GM18502 (cell line): ENCODE results near the gene ATAD1.
"Not testable (repeated sequence)": the region's sequence is repeated elsewhere in the genome, so short reads cannot be mapped to it uniquely, and the experiment has no call there.

Experiments used
- ATAC-seq: cut with Tn5 transposase; IDR thresholded peaks from one replicate; pipeline ENCODE4 v1.9.1; 2021; ENCODE audit warnings: mild to moderate bottlenecking; ENCODE audit not compliant: unreplicated experiment, poor library complexity

Gene ATAD1

DNA sequence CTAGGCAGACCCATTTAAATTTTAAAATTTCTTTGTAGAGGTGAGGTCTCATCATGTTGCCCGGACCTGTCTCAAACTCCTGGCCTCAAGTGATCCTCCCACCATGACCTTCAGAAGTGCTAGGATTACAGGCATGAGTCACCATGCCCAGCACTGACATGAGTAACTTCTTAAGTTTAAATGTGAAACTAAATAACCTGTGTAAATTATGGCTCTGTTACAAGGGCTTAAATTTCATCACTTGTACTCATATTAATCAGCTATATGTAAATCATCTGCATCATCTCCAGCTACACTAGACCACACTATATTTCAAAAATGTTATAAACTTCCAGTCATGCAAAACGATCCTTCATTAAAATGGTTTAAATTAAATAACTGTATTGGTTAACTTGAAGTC is 56.1 kb downstream of the ATAD1 start:
- peak; percentile 69 for ATAC-seq

DNA sequence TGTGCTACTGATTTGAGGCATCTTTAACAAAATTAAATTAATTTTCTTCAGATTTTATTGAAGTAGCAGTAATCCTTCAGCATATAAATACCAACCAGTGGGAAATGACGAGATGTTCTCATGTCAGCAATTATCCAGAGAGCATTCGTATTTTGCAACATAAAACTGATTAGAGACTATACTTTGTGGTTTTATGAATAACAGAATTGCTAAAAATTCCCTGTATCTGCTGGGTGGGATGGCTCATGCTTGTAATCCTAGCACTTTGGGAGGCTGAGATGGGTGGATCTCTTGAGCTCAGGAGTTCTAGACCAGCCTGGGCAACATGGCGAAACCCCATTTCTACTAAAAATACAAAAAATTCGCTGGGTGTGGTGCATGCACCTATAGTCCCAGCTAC is 56.9 kb downstream of the ATAD1 start:
- no peak for ATAC-seq

DNA sequence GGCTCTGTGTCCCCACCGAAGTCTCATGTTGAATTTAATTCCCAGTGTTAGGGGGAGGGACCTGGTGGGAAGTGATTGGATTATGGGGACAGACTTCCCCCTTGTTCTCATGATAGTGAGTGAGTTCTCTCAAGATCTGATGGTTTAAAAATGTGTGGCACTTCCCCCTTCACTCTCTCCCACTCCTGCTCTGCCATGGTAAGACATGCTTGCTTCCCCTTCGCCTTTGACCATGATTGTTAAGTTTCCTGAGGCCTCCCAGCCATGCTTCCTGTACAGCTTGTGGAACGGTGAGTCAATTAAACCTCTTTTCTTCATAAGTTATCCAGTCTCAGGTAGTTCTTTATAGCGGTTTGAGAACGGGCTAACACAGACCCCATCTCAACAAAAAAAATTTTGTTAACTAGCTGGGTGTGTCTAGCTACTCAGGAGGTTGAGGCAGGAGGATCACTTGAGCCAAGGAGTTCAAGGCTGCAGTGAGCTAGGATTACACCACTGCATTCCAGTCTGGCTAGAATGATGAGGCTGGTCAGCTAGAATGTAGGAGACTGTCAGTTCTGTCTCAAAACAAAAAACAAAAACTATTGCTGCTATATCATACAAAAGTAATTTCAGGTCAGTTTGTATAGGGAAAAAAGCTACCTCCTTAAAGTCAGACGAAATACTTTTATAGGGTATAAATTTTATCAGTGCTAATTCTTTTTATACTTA is 57.7 kb downstream of the ATAD1 start:
- ATAC-seq = no peak

DNA sequence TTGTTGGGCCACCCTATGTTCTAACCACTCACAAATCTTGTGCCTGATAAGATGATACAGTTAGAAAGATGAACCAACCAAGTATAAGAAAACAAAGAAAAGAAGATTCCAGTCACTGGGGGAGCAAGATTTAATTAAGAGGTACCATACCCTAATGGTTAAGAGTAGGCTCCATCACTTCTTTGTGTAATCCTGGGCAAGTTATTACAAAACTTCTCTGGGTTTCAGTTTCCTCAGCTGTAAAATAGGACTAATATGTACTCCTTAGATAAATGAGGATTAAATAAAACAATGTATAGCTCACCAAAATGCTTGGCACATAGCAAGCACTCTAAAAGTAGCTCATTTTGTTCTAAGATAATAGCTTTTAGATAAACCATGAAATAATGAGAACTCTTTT is 58.5 kb downstream of the ATAD1 start:
- ATAC-seq = no peak

DNA sequence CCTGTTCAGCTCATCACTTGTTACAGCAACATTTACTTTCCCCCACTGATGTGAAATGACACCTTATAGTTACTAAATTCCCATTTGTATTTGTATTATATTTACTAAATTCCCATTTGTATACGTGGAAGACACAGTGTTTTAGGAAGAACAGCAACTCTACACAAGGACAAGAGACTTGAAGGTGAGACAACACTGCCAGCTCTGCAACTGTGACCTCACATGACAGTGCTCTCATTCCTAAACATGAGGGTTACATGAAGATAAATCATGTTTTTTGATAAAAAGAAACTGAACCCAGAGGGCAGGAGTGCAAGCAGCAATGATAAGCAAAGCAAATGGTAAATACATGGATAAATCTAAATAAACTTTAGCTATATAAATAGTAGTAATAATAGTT is 60.3 kb downstream of the ATAD1 start:
- no peak for ATAC-seq

DNA sequence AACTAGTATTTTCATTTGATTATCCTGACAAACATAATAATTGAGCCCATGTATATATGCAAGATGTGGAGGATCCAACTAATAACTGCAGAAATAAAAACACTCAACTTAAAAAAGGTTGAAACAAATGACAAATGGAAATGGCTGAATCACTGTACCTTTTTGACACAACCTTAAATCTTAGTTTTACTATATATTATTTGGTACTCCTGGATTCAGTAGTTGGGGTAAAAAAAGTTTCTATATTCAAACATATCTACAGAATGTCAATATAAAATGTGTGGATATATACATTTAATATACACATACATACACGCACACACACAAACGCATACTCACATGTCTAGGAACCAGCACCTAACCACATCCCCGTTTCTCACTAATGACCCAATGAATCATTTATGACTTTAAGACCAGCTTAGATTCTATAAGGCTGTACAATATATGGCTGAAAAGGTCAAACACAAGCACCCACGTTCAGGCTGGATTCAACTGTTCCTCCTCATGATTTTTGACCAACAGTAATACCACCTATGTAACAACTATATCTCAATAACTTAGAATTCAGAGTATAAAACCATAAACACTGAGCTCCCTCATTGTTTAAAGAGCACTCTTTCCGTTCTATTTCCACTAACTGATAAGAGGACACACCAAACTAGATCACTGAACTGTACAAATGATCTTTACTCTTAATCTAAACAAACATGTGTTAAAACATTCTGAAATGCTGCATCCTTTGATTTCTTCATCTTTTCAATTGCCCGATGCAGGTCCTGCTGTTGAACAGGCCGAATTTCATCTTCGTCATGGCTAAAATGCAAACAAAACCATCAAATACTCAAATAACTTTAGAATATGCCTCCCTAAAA is 63.8 kb downstream of the ATAD1 start:
- ATAC-seq = no peak

DNA sequence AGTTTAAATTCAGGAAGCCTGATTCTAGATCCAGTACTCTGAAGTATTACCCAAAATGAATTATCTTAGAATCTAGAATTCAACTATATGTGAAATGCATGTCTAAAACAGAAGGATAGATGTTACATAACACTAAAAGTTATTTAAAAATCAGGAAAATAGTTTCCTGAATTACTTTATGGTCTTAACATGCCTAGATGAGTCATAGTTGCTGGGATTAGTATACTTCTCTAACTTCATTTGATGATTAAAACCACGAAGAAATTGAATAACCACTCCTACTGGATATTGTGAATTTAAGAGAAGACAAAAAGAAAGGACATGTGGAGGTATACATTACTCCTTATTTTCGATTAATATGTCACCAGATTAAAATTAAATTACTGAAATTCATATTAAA is 65.5 kb downstream of the ATAD1 start:
- ATAC-seq = no peak

DNA sequence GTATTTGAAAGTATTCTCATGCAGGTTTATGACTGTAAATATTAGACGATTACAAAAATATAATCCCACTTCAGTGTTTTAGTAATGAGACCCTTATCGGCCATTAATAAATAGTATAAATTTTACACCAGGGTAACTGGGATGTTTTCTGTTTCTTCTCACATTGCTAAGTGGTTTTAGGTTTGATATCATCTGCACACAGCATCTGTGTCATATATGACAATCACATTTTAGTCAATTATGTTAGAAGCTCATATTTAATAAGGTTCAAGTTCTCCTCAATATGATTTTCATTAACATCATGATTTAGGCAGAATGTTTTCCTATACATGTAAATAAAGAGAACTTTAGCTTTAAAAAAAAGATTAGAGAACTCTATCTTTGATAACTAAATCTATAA is 66.8 kb downstream of the ATAD1 start:
- no peak for ATAC-seq

DNA sequence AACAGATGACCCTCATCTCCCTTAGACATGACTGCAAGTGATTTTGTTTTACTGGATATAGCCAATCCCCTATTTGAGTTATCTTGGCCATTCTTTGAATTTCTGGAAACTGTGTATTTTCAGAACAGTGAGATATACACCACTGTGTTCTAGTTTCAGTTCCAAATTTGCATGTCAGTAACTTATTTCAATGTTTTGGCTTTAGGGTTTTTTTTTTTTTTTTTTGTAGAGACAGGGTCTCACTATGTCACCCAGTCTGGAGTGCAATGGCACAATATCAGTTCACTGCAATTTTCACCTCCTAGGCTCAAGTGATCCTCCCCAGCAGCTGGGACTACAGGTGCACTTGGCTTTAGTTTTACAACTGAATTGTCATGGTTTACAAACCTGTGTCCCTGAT is 67.2 kb downstream of the ATAD1 start:
- ATAC-seq = no peak

DNA sequence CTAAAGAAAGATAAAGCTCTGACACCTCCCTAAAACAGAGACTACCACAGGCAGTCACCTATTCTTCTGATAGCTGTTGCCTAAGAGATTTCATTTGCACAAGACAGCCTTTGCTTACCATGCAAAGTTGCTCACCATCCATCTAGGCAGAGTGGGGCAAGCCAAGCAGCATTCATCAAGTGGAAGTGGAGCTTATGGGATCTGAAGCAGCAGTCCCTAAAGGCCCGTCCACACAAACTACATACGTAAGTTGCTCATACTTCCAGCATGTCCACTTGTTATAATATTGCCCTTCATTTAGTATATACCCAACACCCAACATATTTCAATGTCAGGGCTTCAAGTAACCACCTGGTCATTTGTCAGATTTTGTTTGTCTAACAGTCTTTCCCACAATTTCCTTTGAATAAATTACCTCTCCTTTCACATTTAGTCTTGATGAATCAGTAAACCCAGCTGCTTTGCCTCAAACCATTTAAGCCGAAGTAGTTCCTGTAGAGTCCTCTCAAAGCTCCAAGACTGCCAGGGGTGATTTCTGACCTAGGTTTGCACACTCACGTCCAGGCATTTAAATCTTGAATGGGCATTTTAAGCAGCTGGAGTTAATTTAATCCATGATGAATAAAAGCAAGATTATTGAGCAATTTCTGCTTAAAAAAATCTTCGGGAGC is 67.9 kb downstream of the ATAD1 start:
- ATAC-seq = no peak

DNA sequence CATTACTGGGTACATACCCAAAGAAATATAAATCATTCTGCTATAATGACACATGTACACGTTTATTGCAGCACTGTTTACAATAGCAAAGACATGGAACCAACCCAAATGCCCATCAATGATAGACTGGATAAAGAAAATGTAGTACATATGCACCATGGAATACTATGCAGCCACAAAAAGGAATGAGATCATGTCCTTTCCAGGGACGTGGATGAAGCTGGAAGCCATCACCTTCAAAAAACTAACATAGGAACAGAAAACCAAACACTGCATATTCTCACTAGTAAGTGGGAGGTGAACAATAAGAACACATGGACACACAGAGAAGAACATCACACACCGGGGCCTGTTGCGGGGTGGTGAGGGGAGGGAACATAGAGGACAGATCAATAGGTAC is 69.8 kb downstream of the ATAD1 start:
- not testable (repeated sequence) for ATAC-seq

DNA sequence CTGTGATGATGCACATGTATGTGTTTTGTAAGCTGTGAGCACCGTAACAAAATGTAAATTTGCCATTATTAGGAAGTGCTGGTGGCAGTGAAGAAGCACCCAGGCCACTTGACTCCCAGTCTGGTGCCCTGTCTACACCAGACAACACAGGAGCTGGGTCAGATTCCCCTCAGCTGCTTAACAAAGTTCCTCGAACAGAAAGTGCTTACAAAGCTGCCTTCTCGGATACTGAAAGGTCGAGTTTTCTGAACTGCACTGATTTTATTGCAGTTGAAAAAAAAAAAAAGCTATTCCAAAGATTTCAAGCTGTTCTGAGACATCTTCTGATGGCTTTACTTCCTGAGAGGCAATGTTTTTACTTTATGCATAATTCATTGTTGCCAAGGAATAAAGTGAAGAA is 71.1 kb downstream of the ATAD1 start:
- ATAC-seq = no peak

DNA sequence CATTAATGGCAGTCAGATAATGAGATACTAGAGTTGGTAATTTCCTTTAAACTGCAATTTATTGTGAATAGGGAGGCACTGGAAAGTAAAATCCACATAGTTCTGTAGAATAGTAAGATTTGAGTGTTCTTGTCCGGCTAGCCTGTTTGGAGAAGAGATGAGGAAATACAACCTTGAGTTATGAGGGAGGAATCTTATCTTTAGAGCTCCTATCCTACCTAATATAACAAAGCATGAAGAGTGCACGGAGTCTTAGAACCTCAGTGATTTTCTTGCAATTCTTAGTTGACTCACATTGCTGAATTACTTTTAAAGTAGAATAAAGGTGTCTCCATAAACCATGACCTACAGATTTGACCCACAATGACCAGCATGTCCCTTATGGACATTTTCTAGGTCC is 73.4 kb downstream of the ATAD1 start:
- ATAC-seq = no peak

DNA sequence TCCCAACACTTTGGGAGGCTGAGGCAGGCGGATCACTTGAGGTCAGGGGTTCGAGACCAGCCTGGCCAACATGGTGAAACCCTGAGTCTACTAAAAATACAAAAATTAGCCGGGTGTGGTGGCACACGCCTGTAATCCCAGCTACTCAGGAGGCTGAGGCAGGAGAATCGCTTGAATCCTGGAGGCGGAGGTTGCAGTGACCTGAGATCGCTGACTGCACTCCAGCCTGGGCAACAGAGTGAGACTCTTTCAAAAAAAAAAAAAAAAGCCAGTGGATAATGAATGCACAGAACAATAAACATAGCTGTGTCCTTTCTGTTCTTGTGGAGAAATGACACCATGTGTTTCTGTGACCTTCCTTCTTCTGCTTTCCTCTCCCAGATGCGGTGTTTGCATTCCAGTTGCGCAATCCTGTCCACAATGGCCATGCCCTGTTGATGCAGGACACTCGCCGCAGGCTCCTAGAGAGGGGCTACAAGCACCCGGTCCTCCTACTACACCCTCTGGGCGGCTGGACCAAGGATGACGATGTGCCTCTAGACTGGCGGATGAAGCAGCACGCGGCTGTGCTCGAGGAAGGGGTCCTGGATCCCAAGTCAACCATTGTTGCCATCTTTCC is 74.9 kb downstream of the ATAD1 start:
- ATAC-seq = not testable (repeated sequence)

DNA sequence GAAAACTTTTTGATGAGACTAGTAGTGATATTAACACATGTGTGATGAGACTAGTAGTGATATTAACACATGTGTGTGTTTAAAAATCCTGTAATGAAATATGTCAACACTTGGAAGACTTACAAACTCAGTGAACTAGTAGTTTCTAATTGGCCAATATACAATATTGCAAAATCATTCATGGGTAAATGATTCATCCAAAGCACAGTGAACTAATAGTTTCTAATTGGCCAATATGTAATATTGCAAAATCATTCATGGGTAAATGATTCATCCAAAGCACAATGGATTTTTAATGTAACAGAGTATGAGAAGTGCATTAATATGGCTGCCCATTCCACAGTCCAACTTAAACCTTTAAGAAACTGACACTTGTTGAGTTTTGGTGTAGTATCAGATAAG is 77.8 kb downstream of the ATAD1 start:
- ATAC-seq = no peak

DNA sequence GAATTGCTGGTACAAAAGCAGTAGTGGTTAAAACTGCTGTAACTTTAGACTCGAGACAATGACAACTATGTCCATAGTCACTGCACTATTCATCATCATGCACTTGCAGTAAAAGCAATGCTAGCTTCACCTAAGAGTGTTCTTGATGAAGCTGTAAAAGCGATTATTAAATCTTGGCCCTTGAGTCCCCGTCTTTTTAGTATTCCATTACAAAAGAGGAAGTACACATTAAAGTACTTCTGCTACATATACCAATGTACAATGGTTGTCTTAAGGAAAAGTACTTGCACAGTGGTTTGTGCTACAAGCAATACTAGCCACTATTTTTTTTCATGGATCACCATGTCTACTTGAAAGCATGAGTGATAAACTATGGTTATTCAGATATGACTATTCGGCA is 78.3 kb downstream of the ATAD1 start:
- no peak for ATAC-seq

DNA sequence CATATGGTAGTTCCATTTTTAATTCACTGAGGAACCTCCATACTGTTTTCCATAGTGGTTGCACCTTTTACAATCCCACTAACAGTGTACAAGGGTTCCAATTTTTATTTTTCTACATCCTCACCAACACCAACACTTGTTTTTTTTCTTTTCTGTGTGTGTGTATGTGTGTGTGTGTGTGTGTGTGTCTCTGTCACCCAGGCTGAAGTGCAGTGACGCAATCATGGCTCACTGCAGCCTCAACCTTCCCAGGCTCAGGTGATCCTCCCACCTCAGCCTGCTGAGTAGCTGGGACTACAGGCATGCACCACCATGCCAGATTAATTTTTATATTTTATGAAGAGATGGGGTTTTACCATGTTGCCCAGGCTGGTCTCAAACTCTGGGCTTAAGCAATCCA is 79.8 kb downstream of the ATAD1 start:
- ATAC-seq = not testable (repeated sequence)

DNA sequence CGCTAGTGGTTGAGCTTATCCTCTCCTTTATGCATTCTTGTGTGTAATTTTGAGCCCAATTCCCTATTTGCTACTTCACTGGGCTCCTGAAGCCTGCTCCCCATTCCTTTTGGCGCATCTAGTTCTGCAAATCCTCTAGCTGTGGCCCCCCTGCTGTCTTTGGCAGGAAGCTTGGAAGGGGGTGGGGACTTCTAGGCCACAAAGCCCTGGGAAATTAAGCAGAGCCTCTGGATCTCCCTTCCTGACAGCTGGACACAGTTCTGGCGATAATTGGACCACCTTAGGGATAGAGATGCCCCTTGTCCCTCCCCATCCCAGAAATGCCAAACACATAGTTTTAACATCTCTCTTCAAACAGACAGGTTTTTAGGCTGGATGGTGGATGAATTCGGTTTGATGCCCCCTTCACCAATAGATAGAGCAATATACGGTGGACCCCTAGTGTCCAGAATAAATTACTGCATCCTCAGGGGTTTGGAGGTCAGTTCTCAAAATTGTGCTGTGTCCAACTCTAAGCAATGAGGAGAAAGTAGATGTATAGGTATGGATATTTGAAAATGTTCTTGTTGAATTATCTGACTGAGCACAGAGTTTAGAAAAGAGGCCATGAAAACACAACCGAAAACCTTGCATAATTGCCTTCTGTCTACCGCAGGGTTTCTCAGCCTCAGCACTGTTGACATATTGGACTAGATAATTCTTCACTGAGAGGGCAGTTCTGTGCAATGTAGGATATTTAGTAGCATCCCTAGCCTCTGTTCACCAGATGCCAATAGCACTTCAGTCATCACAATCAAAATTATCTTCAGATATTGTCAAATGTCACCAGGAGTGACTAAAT is 82.8 kb downstream of the ATAD1 start:
- ATAC-seq = no peak

DNA sequence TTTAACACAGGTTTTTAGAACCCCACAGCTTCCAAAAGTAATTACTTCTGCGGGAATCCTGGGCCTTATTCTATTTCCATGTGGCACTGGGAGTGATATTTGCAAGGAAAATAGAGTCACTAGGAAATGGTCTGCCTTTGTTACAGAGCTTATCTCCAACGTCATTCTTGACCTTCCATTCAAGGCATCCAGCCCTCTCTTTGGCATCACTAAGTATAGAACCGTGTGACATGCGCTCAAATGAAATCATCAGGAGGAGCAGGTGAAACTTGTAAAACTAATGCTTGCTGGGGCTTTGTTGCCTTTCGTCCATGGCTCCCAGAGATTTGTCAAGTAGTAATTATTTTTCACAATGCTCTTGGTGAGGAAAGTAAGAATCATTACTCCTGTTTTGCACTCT is 84.9 kb downstream of the ATAD1 start:
- no peak for ATAC-seq

DNA sequence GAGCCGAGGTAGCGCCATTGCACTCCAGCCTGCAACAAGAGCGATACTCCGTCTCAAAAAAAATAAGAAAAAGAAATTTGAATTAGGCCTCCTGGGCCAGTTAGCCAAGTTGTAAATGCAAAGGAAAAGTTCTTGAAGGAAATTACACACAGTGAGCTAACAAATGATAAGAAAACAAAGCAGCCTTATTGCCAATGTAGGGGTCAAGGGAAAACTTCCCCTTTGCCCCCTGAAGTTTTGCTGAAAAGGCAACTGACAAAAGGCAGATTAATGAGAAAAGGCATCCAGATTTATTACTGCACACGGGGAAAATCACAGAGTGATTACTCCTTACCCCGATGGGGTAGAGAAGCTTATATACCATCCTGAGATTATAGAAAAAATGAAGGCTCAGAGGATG is 88.1 kb downstream of the ATAD1 start:
- no peak for ATAC-seq
